Fibroblast of peridontal ligament (primary cell): ENCODE measurements around the gene EXOC4.
A peak's percentile ranks its signal among the peaks of the same experiment; 100 is the strongest.

ENCODE experiments used
- DNase-seq: peaks from one replicate; pipeline ENCODE4 v3.0.0-alpha.2; 2010; ENCODE audit errors: extremely low read depth

EXOC4 gene

GRCh38 chr7:133540096-133540860 is 287.4 kb downstream of the EXOC4 start:
- no peak for DNase-seq

DNA sequence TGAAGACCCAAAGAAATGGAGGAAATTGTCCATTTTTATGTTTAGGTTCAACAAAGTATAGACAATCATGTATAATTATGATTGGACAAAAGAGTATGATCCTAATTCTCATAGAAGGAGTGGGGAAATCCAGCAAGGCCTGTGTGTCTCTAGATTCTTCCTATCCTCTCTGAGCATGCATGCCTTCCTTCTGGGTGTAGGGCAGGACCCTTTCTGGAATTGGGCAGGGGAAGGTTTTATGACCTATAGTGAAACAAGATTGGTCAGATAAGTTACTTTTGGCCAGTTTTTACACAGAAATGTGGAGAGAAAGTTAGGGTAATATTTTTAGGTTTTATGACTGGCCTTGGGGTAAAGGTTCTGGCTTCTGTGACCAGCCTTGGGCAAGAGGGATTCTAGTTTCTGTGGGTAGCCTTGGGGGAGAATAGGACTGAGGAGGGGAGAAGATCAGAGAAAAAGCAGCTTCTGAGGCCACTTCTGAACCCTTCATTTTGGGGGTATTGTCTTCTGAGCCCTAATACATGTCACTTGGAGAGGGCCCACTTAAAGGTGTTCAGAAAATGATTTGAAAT is 289.4 kb downstream of the EXOC4 start:
- DNase-seq = no peak

DNA sequence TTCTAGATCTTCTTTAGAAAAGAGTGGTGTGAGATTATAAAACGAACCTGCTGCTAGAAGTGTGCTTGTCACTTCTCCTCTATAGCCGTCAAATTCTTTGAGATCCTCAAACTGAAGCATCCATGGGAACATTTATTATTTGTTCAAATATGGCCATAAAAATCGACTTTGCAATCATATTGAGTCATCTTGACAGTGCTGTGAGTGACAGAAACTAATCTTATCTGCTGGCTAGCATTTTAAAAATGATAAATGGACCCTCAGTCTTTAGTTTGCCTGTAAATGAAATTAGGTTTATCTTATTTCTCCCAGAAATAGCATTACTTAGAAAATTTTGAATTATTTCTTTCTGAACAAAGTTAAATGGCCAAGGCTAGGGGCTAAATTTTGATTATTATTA is 290.8 kb downstream of the EXOC4 start:
- DNase-seq = no peak

DNA sequence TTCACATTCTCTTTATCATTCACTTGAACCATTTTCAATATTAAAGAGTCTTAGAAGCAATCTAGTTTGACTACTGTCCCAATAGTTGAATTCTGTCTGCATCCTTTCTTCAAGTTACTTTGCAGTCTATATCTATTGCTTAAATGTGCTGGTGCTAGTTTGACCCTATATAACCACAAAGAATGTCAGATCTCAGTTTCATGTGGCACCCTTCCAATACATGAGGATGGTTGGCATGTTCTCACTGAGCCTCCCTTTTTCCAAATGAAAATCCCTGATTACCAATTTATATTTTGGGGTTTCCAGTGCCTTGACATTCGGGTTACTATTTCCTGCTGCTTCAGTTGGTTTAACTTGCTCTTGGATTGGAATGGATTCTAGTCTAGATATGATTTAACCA is 292.7 kb downstream of the EXOC4 start:
- DNase-seq = peak; percentile 87

DNA sequence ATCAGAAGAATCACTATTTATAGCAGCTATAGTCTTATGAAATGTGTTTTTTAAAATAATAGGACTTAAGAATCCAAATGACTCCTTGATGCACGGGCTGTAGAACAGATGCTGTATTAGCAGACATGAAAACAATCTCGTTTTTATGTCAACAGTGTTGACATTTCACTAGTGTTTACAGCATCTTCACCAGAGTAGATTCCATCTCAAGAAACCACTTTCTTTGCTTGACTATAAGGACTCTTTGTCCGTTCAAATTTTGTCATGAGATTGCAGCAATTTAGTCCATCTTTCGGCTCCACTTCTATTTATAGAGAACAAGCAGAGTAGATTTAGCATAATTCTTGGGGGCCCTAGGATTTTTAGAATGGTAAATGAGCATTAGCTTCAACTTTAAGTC is 295.1 kb downstream of the EXOC4 start:
- no peak for DNase-seq

DNA sequence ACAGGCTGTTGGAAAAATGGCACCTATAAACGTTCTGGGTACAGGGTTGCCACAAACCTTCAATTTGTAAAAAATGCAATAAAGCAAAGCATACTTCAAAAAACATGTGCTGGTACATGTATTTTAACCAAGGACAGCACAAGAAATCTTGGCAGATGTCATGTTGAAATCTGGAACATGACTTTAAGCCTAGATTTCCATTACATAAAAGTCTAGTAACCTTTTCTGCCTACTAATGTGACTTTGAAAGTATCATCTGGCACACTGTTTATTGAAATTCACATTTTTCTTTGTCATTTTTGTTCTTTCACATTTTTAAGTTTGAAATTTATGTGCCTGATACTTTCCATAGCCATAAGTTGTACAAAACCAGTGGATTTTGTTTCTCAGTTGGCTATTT is 296.8 kb downstream of the EXOC4 start:
- DNase-seq = no peak

DNA sequence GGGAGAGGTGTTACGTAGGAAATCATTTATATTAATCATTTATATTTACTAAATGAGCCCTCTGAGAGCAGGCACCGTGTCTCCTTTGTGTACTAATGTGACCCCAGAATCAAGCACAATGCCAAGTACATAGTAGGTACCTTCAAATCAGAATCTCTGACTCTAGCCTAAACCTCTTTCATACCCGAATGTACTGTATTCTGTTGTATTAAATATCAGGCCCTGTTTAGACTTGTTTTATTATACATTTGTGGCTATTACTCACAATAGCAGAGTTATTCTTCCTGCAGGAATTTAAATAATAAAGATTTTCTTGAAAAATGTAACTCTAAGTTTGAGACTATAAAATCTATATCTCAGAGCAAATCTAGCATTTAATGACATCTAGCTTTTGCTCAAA is 297.3 kb downstream of the EXOC4 start:
- DNase-seq = no peak

DNA sequence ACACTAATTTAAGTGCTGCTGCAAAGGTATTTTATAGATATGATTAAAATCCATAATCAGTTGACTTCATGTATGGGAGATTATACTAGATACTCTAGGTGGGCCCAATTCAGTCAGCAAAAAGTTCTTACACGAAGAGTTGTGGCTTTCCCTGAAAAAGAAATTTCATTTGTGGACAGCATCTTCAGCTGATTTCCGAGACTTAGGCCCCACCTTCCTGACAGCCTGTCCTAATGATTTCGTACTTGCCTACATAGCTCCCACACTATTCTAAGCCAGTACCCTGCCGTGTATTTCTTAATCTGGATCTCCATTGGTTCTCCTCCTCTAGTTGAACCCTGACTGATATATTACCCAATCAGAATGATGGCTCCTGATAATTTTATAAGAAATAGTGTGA is 297.9 kb downstream of the EXOC4 start:
- DNase-seq = no peak

- no peak for DNase-seq
These were observed 298.6 kb downstream of the EXOC4 start for GRCh38 chr7:133551466-133551865.

DNA sequence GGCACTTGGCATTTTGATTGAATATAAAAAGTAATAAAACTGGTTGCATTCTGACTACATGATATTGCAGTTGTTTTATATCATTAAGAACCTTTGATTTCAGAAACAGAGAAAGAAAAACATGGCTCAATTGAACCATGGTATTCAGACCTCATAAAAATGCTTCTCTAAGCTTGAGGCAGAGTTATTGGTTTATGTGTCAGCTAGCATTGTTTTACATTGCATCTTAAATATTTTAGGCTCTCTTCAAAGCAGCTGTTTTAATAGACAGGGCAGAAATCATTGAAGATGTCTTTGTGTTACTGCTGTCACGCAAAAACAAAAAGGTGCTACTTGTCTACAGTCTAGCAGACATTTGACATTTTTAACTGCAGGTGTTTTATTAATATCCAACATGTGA is 299.2 kb downstream of the EXOC4 start:
- no peak for DNase-seq

DNA sequence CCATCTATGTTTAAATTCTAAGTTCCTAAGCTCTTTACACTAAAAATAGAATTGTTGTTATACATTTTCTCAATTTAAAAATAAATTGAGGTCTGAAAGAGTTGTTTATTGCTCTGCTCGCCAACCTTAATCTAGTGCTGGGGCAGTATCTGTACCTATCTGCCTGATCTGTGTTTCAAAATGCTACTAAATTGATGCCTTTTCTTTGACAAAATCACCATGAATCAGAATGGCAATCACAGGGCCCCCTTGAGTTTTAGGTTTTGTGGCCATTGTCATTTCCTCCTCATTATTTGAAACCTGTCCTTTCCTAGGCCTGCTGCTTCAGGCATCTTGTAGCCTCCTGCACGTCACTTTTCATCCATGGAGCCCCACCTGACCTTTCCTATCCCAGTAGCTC is 301.5 kb downstream of the EXOC4 start:
- DNase-seq = no peak

GRCh38 chr7:133556048-133556447 is 303.2 kb downstream of the EXOC4 start:
- no peak for DNase-seq

GRCh38 chr7:133556553-133556952 is 303.7 kb downstream of the EXOC4 start:
- no peak for DNase-seq

DNA sequence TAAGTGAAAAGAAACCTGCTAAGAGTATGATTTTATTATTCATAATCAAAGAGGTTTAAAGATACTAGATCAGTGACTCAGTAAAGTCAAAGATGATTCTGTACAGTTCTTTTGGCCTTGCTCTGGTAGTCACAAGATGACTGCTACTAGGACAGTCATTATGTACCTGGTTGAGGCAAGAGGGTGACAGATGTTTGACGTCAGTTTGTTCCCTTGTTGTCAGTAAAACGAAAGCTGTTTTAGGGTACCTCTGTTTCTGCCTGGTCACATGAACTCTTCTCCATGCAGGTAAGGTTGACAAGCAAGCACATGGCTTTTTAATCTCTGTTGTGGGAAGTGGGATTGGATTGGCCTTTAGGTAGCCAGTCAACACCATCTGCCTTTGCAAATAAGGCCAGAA is 308.0 kb downstream of the EXOC4 start:
- DNase-seq = no peak

DNA sequence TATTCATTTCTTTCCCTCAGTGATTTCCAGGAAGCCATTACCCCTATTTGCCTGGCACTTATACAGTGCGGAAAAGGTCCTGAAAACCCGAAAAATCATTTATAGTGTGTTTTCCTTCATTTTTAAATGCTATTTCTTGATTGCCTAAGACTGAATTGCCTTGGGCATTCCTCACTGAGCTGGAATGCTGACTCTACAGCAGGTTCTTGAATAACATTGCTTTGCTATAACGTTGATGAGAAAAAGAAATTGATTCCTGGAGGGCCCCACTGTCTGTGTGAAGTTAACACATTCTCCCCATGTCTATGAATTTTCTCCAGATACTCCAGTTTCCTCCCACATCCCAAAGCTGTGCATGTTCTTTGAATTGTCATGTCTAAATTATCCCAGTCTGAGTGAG is 308.5 kb downstream of the EXOC4 start:
- no peak for DNase-seq

- peak; percentile 15 for DNase-seq
These were observed 309.7 kb downstream of the EXOC4 start for GRCh38 chr7:133562621-133563020.

- no peak for DNase-seq
These were observed 310.4 kb downstream of the EXOC4 start for GRCh38 chr7:133563251-133563650.

- DNase-seq = no peak
These were observed 311.6 kb downstream of the EXOC4 start for GRCh38 chr7:133564484-133564883.

DNA sequence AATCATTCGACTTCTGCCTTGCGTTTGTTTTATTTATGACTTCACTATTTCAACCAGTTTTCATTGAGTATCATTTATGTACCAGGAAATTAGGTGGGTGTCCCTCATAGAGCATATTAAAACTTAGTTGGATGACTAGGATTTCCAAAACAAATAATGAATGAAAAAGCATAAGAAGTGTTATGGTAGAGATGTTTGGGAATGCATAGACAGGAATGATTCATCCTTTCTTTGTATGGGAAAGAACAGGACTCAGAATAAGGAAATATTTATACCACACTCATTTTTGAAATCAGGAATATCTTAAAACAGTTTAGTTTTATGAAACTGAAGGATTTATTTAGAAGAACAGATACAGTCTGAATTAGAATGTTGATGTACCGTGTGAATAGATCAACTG is 315.7 kb downstream of the EXOC4 start:
- DNase-seq = no peak

GRCh38 chr7:133570321-133570720 is 317.4 kb downstream of the EXOC4 start:
- peak; percentile 42 for DNase-seq

GRCh38 chr7:133571076-133571475 is 318.2 kb downstream of the EXOC4 start:
- DNase-seq = no peak

DNA sequence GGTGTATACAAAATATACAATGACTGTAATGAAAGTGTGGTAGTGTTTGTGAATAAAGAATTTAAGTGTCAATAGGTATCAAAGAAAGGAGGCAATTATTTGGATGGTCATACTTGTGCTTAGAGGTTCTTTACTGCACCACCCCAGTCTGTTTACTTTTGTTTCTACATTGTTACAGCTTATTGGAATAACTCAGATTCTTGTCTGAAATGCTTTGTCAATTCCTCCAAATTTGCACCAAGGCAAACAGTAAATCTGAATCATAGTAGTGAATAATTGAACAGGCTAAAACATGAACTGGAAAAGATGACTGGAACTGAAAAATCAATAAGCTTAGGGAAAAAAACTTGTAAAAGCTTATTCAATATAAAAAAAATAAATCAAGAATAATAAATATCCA is 319.2 kb downstream of the EXOC4 start:
- DNase-seq = peak; percentile 43

GRCh38 chr7:133572843-133573242 is 320.0 kb downstream of the EXOC4 start:
- DNase-seq = no peak
